GM12873 (cell line): ENCODE measurements around the gene IL6ST.

Experiments used
- TF ChIP-seq, protein P1 (sequence below): IDR thresholded peaks from 2 replicates; pipeline ENCODE4 v1.5.1; 2012; ENCODE audit warnings: low read depth, mild to moderate bottlenecking, moderate library complexity, low read length, control low read depth; ENCODE audit not compliant: insufficient read depth; ENCODE audit errors: missing control alignments

IL6ST gene

DNA sequence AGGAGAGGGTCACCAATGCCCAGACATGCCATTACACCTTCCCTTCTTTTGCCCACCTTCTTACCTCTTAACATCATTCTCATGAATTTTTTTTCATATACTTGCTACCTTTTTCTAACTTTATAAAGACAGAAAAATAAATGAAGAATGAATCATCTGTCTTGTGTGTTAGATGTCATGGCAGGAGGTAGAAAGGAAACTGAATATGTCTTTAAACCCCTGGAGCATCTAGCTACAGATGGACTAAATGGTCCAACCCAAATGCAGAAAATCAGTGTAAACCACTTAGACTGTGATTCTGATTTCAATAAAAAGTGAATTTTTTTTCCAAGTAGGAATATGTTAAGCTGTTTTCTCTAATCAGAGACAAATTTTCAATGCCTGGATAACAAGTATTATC lies 11.8 kb upstream of the IL6ST start:
- TF ChIP-seq, protein P1, sequence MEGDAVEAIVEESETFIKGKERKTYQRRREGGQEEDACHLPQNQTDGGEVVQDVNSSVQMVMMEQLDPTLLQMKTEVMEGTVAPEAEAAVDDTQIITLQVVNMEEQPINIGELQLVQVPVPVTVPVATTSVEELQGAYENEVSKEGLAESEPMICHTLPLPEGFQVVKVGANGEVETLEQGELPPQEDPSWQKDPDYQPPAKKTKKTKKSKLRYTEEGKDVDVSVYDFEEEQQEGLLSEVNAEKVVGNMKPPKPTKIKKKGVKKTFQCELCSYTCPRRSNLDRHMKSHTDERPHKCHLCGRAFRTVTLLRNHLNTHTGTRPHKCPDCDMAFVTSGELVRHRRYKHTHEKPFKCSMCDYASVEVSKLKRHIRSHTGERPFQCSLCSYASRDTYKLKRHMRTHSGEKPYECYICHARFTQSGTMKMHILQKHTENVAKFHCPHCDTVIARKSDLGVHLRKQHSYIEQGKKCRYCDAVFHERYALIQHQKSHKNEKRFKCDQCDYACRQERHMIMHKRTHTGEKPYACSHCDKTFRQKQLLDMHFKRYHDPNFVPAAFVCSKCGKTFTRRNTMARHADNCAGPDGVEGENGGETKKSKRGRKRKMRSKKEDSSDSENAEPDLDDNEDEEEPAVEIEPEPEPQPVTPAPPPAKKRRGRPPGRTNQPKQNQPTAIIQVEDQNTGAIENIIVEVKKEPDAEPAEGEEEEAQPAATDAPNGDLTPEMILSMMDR, result no peak

DNA sequence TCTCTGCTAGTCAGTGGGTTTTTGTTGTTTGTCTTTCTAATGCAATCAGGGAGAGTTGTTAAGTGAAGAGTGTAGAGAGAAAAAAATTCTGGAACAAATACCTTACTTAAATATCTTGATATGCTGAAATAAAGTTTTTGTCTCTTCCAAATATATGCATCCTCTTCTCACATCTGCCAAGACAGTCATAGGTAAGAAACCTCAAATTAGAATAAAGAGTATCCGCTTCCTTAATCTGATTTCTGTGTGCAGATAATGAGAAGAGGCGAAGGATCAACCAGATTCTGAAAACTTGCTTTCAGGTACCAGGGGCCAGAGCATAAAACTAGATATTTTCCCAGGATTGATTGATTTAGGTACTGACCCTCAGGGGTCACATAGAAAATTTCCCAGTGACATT lies 11.3 kb upstream of the IL6ST start:
- TF ChIP-seq, protein P1, result no peak

DNA sequence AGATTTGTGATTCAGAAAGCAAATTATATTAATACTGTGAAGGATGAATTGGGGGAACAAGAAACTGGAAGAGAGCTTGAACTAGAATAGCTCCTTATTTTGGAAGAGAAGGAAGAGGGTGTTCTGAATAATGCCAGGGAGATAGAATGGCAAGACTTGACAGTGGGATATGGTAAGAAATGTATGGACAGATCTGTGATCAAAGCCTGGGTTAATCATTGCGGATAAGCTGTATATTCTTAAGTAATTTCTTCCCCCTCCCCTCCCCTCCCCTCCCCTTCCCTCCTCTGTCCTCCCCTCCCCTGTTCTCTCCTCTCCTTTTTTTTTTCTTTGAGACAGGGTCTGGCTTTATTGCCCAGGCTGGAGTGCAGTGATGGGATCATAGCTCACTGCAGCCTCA lies 10.1 kb upstream of the IL6ST start:
- TF ChIP-seq, protein P1, result no peak

DNA sequence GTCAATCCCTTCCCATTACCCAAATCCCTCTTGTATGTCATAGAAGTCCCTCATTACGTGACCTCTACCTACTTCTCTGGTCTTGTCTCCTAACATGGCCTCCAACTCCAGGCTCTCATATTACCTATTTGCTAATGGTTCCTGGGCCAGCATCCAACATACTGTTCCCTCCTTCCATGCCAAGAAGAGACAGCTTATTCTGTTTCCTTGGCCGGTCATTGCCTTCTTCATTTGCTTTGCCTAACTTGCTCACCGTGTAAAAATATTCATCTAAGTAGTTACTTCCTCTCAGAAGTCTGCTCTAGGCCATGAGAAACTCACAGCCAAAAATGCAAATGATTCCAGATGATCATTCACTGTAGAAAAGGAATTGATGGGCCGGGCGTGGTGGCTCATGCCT lies 8.9 kb upstream of the IL6ST start:
- TF ChIP-seq, protein P1, result no peak

DNA sequence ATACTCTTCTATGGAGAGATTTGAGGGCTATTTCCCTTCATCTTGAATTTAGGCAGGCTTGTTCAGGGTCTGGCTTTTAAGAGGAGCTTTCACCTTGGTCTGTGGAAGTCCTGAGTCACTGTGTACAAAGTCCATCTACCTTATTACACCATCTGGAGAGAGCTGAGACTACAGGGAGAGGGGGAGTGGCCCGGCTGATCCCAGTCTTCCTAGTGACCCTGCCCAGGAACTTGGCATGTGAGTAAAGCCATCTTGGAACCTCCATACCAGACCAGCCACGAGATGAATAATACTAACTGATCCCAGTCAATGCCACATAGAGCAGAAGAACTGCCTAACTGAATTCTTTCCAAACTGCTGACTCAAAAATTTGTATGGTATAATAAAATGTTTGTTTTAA lies 8.4 kb upstream of the IL6ST start:
- TF ChIP-seq, protein P1, result no peak

DNA sequence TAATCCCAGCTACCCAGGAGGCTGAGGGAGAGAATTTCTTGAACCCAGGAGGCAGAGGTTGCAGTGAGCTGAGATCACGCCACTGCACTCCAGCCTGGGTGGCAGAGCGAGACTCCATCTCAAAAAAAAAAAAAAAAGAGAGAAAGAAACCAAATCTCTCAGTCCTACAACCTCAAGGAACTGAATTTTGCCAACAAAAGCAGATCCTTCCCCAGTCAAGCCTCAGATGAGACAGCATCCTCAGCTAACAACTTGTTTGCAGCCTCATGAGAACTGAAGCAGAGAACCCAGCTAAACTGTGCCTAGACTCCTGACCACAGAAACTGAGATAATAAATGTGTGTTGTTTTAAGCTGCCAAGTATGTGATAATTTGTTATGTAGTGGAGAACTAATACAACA lies 7.5 kb upstream of the IL6ST start:
- TF ChIP-seq, protein P1, result no peak

DNA sequence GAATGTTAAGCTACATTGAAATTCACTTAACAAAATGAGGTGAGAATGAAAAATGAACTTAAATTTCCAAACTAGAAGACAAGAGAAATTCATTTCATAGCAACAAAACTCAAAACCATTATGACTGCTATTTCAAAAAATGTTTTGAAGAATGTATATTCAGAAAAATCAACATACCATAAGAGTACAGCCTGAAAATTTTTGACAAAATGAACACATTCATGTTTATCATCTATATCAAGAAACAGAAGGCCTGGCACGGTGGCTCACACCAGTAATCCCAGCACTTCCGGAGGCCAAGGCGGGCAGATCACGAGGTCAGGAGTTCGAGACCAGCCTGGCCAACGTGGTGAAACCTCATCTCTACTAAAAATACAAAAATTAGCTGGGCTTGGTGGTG lies 4.2 kb upstream of the IL6ST start:
- TF ChIP-seq, protein P1, result no peak
